Panc1 (cell line): ENCODE data around the gene HOPX.

Source experiments
- CTCF ChIP-seq: fragments of 450-650 bp; IDR thresholded peaks from 2 replicates; pipeline ENCODE4 v1.5.1; 2017; ENCODE audit warnings: mild to moderate bottlenecking
- POLR2AphosphoS5 ChIP-seq: IDR thresholded peaks from 2 replicates; pipeline ENCODE4 v1.6.1; 2012; ENCODE audit warnings: mild to moderate bottlenecking, low read depth, low read length, moderate library complexity
- REST ChIP-seq, 2 experiments: IDR thresholded peaks; 2 replicates each; pipeline ENCODE4 v1.6.1; 2011 to 2012; ENCODE audit warnings: low read depth in 2 of 2, control low read depth in 1 of 2, low read length in 1 of 2, mild to moderate bottlenecking in 1 of 2, moderate library complexity in 1 of 2; ENCODE audit not compliant: insufficient read depth in 1 of 2
- SIN3A ChIP-seq: IDR thresholded peaks from 2 replicates; pipeline ENCODE4 v1.6.1; 2012; ENCODE audit warnings: low read depth, mild to moderate bottlenecking, low read length, moderate library complexity, borderline replicate concordance; ENCODE audit not compliant: insufficient read depth
- TCF7L2 ChIP-seq: IDR thresholded peaks from 2 replicates; pipeline ENCODE4 v1.6.1; 2011; ENCODE audit warnings: mild to moderate bottlenecking, low read depth, low read length, inconsistent platforms

- TF ChIP-seq POLR2AphosphoS5, result no peak
- TF ChIP-seq CTCF, result no peak
- no peak for TF ChIP-seq SIN3A
- TF ChIP-seq REST (IDR thresholded peaks at IDR 0.05; ENCODE audit: insufficient read depth in 1 of 2, low read depth in 2 of 2, low read length in 1 of 2), result no peak
- TF ChIP-seq TCF7L2, result no peak
Measured at GRCh38 chr4:56686537-56687231, 5.6 kb upstream of the HOPX start.
